GM10847 (cell line): ENCODE results near the gene RNF215.

Experiments
- POLR2A ChIP-seq: IDR thresholded peaks from 2 replicates; pipeline ENCODE4 v1.6.1; 2011; ENCODE audit not compliant: insufficient read length; ENCODE audit errors: extremely low read depth

Gene RNF215

GRCh38 chr22:30332551-30332950 lies 54.7 kb downstream of the RNF215 start:
- TF ChIP-seq POLR2A, result no peak
